ENCODE measurements around the gene REEP5. TPM values are rescaled to one million over a fixed set of nuclear protein-coding genes. Genes with fewer than 3 reads are reported as not detected.
"Not testable (repeated sequence)": the region's sequence is repeated elsewhere in the genome, so short reads cannot be mapped to it uniquely, and the experiment has no call there.

Gene REEP5
- total and polyA plus RNA-seq, 2 of the 8 experiments (the other 6 are each of a cell fraction or from before 2014, with no cell fraction given) = 58.3 to 94.3 TPM

- 88% methylated on average over 3 of the region's 3 CpGs; no CpG with 5 or more reads in 1 of the 2 experiments for WGBS, 2 experiments (ENCODE audit: extremely low coverage in 1 of 2, insufficient coverage in 1 of 2, insufficient read length in 1 of 2, insufficient replicate concordance in 2 of 2, low coverage in 1 of 2, low lambda C conversion rate in 2 of 2, missing lambda C conversion rate in 1 of 2)
Measured at GRCh38 chr5:112904996-112905395, 17.0 kb downstream of the REEP5 start.

More at GRCh38 chr5:112904996-112905395, 17.0 kb downstream of the REEP5 start:
- not testable (repeated sequence) for H3K9me3 ChIP-seq (ENCODE audit: insufficient read depth in 2 of 2, low read depth in 1 of 2, low read length in 1 of 2); H2BK12ac ChIP-seq (ENCODE audit: low read depth, low read length); H3K79me2 ChIP-seq (ENCODE audit: control insufficient read depth in 1 of 2, insufficient read depth in 2 of 2, low read length in 2 of 2); DNase-seq (ENCODE audit: low read depth in 1 of 2, low spot score in 2 of 2); H4K91ac ChIP-seq (replicated peaks; ENCODE audit: insufficient read length, low read length); FAIRE-seq; H3K4me2 ChIP-seq (ENCODE audit: insufficient read depth in 1 of 2, low read depth in 2 of 2, low read length in 2 of 2); H3K23me2 ChIP-seq (ENCODE audit: low read depth, low read length); H3K27me3 ChIP-seq (replicated peaks in 1 of 4; ENCODE audit: control insufficient read depth in 3 of 4, extremely low read depth in 1 of 4, insufficient read depth in 3 of 4, low read length in 3 of 4); H3K56ac ChIP-seq (replicated peaks; ENCODE audit: insufficient read length, low read depth, low read length); H3K4me3 ChIP-seq (ENCODE audit: extremely low read depth in 1 of 4, insufficient read depth in 2 of 4, low read depth in 3 of 4, low read length in 4 of 4); H3K4ac ChIP-seq (replicated peaks; ENCODE audit: insufficient read length, low read depth, low read length); H3K9ac ChIP-seq (replicated peaks in 1 of 4; ENCODE audit: extremely low read depth in 1 of 4, low read depth in 3 of 4, low read length in 3 of 4); H3K23ac ChIP-seq (ENCODE audit: insufficient read length); H3K18ac ChIP-seq (ENCODE audit: extremely low read depth, low read length); H4K8ac ChIP-seq (ENCODE audit: extremely low read depth, insufficient read depth, low read length); H2AK5ac ChIP-seq (ENCODE audit: low read depth, low read length); H2BK15ac ChIP-seq (ENCODE audit: low read length); H3K79me1 ChIP-seq (ENCODE audit: low read depth, low read length); H2BK20ac ChIP-seq (ENCODE audit: low read length); H3K4me1 ChIP-seq (replicated peaks in 1 of 4; ENCODE audit: control insufficient read depth in 3 of 4, insufficient read depth in 4 of 4, low read length in 3 of 4); H4K20me1 ChIP-seq (replicated peaks in 1 of 2; ENCODE audit: control insufficient read depth in 1 of 2, insufficient read depth in 2 of 2, low read length in 2 of 2); H3K14ac ChIP-seq (ENCODE audit: insufficient read length); H2AFZ ChIP-seq (ENCODE audit: low read length); H2BK5ac ChIP-seq (ENCODE audit: low read depth, low read length); H3K27ac ChIP-seq (ENCODE audit: low read depth, low read length); H4K5ac ChIP-seq (ENCODE audit: insufficient read length, low read depth, low read length); H2BK120ac ChIP-seq (replicated peaks; ENCODE audit: low read depth, low read length)
- peaks cover 0 to 18% (median 3%) of the 10 kb centered on the region in 4 experiments; a peak in 4 of 8 replicates for H3K36me3 ChIP-seq (ENCODE audit: control insufficient read depth in 2 of 4, insufficient read depth in 4 of 4, low read length in 3 of 4)
- ChIA-PET CTCF (ENCODE audit: partially characterized antibody) (interaction anchor here (1.2 to 2.5 kb wide), 2 partner anchors 9 to 91 kb away, joined by 3 to 14 read pairs; no protein-coding TSS in a partner anchor), POLR2A (ENCODE audit: partially characterized antibody) (interaction anchor here (1.7 kb wide), 1 partner anchor 16 kb away, joined by 4 read pairs; no protein-coding TSS in a partner anchor)
